ENCODE data around the gene TRMU. TPM values are rescaled to one million over a fixed set of nuclear protein-coding genes. Genes with fewer than 3 reads are reported as not detected.

Gene TRMU
- total and polyA plus RNA-seq, 2 of the 4 experiments (the other 2 are of a cell fraction) = 19.0 to 36.4 TPM

- Histone ChIP-seq H2AK9ac (replicated peaks; ENCODE audit: low read depth, low read length, poor library complexity) (no peak overlapping the region), H3K18ac (ENCODE audit: low read depth, low read length) (no peak overlapping the region), H2BK20ac (ENCODE audit: low read depth, low read length) (no peak overlapping the region), H3K9ac (ENCODE audit: low read depth, low read length) (no peak overlapping the region), H2BK120ac (ENCODE audit: low read depth, low read length) (no peak overlapping the region), H2AFZ (replicated peaks; ENCODE audit: low read length, poor library complexity) (no peak overlapping the region), H2AK5ac (ENCODE audit: low read depth, low read length) (no peak overlapping the region), H4K20me1 (ENCODE audit: insufficient read depth, low read length) (peaks cover 3% of the 10 kb centered on the region; the same call in 1 of the 2 replicates), H2BK5ac (ENCODE audit: low read depth, low read length, poor library complexity, severe bottlenecking) (no peak overlapping the region), H3K9me1 (ENCODE audit: insufficient read depth, low read length) (0 out of 2 replicates have a peak, but pooled peaks cover under 1% of the 10 kb centered on the region), H3K14ac (replicated peaks; ENCODE audit: low read depth, low read length) (no peak overlapping the region), H3K79me1 (ENCODE audit: low read depth in 1 of 2, low read length in 2 of 2) (peaks cover 2 to 10% of the 10 kb centered on the region in 2 experiments), H3K23ac (ENCODE audit: low read depth, low read length) (no peak overlapping the region), H3K4ac (ENCODE audit: low read depth, low read length) (no peak overlapping the region), H3K4me1 (ENCODE audit: control insufficient read depth, insufficient read depth, low read length) (no peaks in the 10 kb centered on the region), H4K91ac (ENCODE audit: insufficient read depth, low read depth, low read length) (no peak overlapping the region), H3K4me2 (ENCODE audit: low read depth, low read length) (no peak overlapping the region), H2BK15ac (ENCODE audit: low read depth, low read length) (no peak overlapping the region), H4K5ac (ENCODE audit: low read depth, low read length) (no peak overlapping the region), H3K4me3 (ENCODE audit: insufficient read depth, low read depth, low read length) (no peak overlapping the region), H3K27ac (ENCODE audit: insufficient read depth, low read length) (no peak overlapping the region), H3K36me3 (ENCODE audit: control insufficient read depth, insufficient read depth, low read length) (peaks cover 16% of the 10 kb centered on the region), H3K9me3 (ENCODE audit: control insufficient read depth, insufficient read depth, low read length) (no peaks in the 10 kb centered on the region), H3K27me3 (ENCODE audit: control insufficient read depth, insufficient read depth, low read length) (no peaks in the 10 kb centered on the region), H3K56ac (ENCODE audit: extremely low read depth, insufficient read depth, low read length) (no peak overlapping the region), H4K8ac (ENCODE audit: low read depth in 2 of 2, low read length in 2 of 2) (no peak overlapping the region)
- TF ChIP-seq BHLHE40 (IDR thresholded peaks at IDR 0.05; ENCODE audit: low read depth, low read length) (no peak), NFE2L2 (IDR thresholded peaks at IDR 0.05; ENCODE audit: low read depth, low read length) (no peak), MXI1 (IDR thresholded peaks at IDR 0.05; ENCODE audit: borderline replicate concordance, low read depth, low read length) (no peak), CHD1 (IDR thresholded peaks at IDR 0.05; ENCODE audit: low read depth, low read length) (no peak), CEBPB (IDR thresholded peaks at IDR 0.05; ENCODE audit: low read depth, low read length) (no peak), FOS (IDR thresholded peaks at IDR 0.05; ENCODE audit: low read depth, low read length) (no peak), RCOR1 (IDR thresholded peaks at IDR 0.05; ENCODE audit: insufficient replicate concordance, low read length) (no peak), MAFK (IDR thresholded peaks at IDR 0.05; ENCODE audit: low read depth, low read length) (no peak), CTCF (conservative IDR thresholded peaks at IDR 0.05; ENCODE audit: low read depth, low read length) (no peak), SMC3 (IDR thresholded peaks at IDR 0.05; ENCODE audit: low read depth, low read length) (no peak), POLR2A (IDR thresholded peaks at IDR 0.05; ENCODE audit: low read depth, low read length) (no peak), RFX5 (IDR thresholded peaks at IDR 0.05; ENCODE audit: low read depth, low read length) (no peak)
- TF ChIP-seq, protein P1, sequence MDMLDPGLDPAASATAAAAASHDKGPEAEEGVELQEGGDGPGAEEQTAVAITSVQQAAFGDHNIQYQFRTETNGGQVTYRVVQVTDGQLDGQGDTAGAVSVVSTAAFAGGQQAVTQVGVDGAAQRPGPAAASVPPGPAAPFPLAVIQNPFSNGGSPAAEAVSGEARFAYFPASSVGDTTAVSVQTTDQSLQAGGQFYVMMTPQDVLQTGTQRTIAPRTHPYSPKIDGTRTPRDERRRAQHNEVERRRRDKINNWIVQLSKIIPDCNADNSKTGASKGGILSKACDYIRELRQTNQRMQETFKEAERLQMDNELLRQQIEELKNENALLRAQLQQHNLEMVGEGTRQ (IDR thresholded peaks at IDR 0.05; ENCODE audit: low read depth, low read length) = no peak
- TF ChIP-seq, protein P2, sequence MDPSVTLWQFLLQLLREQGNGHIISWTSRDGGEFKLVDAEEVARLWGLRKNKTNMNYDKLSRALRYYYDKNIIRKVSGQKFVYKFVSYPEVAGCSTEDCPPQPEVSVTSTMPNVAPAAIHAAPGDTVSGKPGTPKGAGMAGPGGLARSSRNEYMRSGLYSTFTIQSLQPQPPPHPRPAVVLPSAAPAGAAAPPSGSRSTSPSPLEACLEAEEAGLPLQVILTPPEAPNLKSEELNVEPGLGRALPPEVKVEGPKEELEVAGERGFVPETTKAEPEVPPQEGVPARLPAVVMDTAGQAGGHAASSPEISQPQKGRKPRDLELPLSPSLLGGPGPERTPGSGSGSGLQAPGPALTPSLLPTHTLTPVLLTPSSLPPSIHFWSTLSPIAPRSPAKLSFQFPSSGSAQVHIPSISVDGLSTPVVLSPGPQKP (IDR thresholded peaks at IDR 0.05; ENCODE audit: borderline replicate concordance, low read depth, low read length) = no peak
- CTCF ChIA-PET = no interaction called here
- no TSS peak for BruUV-seq (replicated peaks)
- WGBS, 2 experiments (ENCODE audit: extremely low coverage in 2 of 2, insufficient read length in 1 of 2) = 97% methylated on average over 13 of the region's 23 CpGs; no CpG with 5 or more reads in 1 of the 2 experiments
- POLR2A ChIA-PET (ENCODE audit: unreplicated experiment) = no interaction called here
- in situ Hi-C loops (cut with MboI; ENCODE audit: low sequenced_read_pairs) = no loop called here
- intact Hi-C loops (cut with micrococcal nuclease) = no loop called here
- dilution Hi-C loops (cut with HindIII; ENCODE audit: low sequenced_read_pairs, unreplicated experiment) = no loop called here
- ATAC-seq (ENCODE audit: low read depth) = no peak
- no peak for DNase-seq
Observed at GRCh38 chr22:46331496-46331895, 4.0 kb upstream of the TRMU start.
